RWPE2 (cell line): ENCODE measurements around the gene ST6GALNAC5.

Experiments used
- ATAC-seq: fragments of 200-7000 bp; cut with Tn5 transposase; 3 replicates; pipeline ENCODE4 v1.9.1; 2021; ENCODE audit warnings: low read depth
- DNase-seq: peaks from one replicate; pipeline ENCODE4 v3.0.0-alpha.2; 2020; ENCODE audit warnings: low spot score
- H3K27ac ChIP-seq: fragments of 450-650 bp; 2 replicates; pipeline ENCODE4 v1.5.1; 2017; ENCODE audit warnings: mild to moderate bottlenecking; ENCODE audit not compliant: poor library complexity, severe bottlenecking
- H3K27me3 ChIP-seq: fragments of 250-450 bp; sonication (Bioruptor Pico); 2 replicates; pipeline ENCODE4 v1.5.1; 2021; ENCODE audit warnings: mild to moderate bottlenecking, moderate library complexity; ENCODE audit not compliant: insufficient read depth, poor library complexity, severe bottlenecking
- H3K36me3 ChIP-seq: fragments of 250-450 bp; sonication (Bioruptor Pico); 2 replicates; pipeline ENCODE4 v1.5.1; 2020; ENCODE audit warnings: low read depth, mild to moderate bottlenecking, moderate library complexity
- H3K4me1 ChIP-seq: fragments of 250-450 bp; sonication (Bioruptor Pico); 2 replicates; pipeline ENCODE4 v1.5.1; 2021; ENCODE audit warnings: mild to moderate bottlenecking, moderate library complexity; ENCODE audit not compliant: insufficient read depth, poor library complexity, severe bottlenecking
- H3K4me3 ChIP-seq: fragments of 250-450 bp; sonication (Bioruptor Pico); 2 replicates; pipeline ENCODE4 v1.5.1; 2021; ENCODE audit warnings: mild to moderate bottlenecking, moderate library complexity; ENCODE audit not compliant: severe bottlenecking
- H3K9me3 ChIP-seq: fragments of 250-450 bp; sonication (Bioruptor Pico); 2 replicates; pipeline ENCODE4 v1.5.1; 2021; ENCODE audit warnings: mild to moderate bottlenecking, moderate library complexity; ENCODE audit not compliant: severe bottlenecking
- TF ChIP-seq, protein P1 (sequence below): fragments of 450-650 bp; IDR thresholded peaks from one replicate; pipeline ENCODE4 v1.5.1; 2017; ENCODE audit warnings: mild to moderate bottlenecking, moderate library complexity; ENCODE audit not compliant: poor library complexity, severe bottlenecking

The ST6GALNAC5 gene

DNA sequence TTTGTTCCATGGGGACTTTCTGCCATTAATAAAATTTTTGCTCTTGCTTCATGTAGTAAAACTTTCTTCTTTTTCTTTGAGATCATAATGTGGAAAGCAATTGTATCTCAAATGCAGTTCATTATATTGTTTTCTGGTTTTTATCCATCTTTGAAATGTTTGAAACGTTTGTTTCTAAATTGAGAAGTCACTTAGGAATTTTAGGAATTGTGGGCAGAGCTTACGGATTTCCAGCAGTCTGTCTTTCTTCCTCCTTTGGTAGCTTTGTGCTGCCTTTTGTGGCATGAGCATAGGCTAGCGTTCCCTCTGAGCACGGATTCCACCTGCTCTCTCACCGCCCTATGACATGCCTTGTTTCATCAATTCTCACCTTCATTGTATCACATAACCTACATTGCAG, 2.9 kb upstream of the ST6GALNAC5 start:
- Histone ChIP-seq H3K27ac (no peak overlapping the region), H3K4me3 (no peak overlapping the region), H3K4me1 (no peaks in the 10 kb centered on the region), H3K36me3 (no peaks in the 10 kb centered on the region), H3K27me3 (peaks cover 56% of the 10 kb centered on the region), H3K9me3 (no peaks in the 10 kb centered on the region)
- DNase-seq = no peak
- TF ChIP-seq, protein P1, sequence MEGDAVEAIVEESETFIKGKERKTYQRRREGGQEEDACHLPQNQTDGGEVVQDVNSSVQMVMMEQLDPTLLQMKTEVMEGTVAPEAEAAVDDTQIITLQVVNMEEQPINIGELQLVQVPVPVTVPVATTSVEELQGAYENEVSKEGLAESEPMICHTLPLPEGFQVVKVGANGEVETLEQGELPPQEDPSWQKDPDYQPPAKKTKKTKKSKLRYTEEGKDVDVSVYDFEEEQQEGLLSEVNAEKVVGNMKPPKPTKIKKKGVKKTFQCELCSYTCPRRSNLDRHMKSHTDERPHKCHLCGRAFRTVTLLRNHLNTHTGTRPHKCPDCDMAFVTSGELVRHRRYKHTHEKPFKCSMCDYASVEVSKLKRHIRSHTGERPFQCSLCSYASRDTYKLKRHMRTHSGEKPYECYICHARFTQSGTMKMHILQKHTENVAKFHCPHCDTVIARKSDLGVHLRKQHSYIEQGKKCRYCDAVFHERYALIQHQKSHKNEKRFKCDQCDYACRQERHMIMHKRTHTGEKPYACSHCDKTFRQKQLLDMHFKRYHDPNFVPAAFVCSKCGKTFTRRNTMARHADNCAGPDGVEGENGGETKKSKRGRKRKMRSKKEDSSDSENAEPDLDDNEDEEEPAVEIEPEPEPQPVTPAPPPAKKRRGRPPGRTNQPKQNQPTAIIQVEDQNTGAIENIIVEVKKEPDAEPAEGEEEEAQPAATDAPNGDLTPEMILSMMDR = no peak
- ATAC-seq = no peak

DNA sequence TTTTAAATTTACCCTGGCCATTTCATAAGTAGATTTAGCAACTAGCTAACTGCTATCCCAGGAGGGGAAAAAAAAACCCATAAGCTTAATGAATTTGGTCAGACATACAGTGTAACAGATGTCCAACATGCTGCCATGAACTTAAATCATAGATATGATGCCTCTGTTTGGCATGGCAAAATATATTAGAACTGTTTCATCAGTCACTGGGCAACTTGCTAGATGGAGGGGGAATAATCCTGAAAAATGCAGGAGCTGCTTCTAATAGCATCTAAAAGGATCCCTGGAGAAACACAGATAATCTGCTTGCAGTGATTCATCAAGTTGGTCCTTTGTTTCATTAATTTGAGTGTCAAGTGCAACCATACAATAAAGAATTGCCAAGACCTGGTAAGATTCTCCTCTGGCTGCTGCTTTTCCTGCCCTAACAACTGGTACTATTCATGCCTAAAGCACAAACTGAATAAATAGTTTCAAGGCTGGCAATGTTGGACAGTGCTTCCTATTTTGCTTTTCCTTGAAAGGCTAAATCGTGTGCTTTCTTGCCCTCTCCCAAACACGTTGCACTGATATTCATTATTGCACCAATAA, 1.5 kb upstream of the ST6GALNAC5 start:
- TF ChIP-seq, protein P1 = no peak
- Histone ChIP-seq H3K4me3 (no peak overlapping the region), H3K9me3 (no peaks in the 10 kb centered on the region), H3K27ac (no peak overlapping the region), H3K36me3 (no peaks in the 10 kb centered on the region), H3K27me3 (peaks cover 70% of the 10 kb centered on the region), H3K4me1 (no peaks in the 10 kb centered on the region)
- DNase-seq = no peak
- no peak for ATAC-seq

DNA sequence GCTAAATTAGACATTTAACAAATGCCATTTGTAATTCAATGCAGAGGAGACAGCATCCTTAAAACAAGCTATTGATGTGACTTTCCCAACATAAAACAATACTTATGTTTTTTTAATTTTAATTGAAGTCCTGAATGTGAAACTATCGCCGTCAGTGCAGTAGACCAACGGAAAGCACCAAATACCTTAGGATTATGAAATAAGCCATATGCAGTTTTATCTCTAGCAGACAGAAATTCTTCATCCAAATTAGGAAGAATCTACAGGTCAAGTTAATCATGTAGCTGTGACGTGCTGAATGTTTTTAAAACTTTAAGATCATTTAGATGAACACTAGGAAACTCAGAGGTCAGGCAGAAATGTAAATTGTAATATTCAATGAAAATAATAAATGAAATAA, 714 bp upstream of the ST6GALNAC5 start:
- Histone ChIP-seq H3K36me3 (no peaks in the 10 kb centered on the region), H3K27me3 (peaks cover 73% of the 10 kb centered on the region), H3K27ac (no peak overlapping the region), H3K4me3 (no peak overlapping the region), H3K9me3 (no peaks in the 10 kb centered on the region), H3K4me1 (no peaks in the 10 kb centered on the region)
- TF ChIP-seq, protein P1 = no peak
- no peak for ATAC-seq
- no peak for DNase-seq

GRCh38 chr1:76868154-76868882, 1.0 kb downstream of the ST6GALNAC5 start:
- no peak overlapping the region for H3K27ac ChIP-seq
- H3K9me3 ChIP-seq = no peaks in the 10 kb centered on the region
- ATAC-seq = peak; percentile 75
- no peaks in the 10 kb centered on the region for H3K4me1 ChIP-seq
- peaks cover 73% of the 10 kb centered on the region for H3K27me3 ChIP-seq
- TF ChIP-seq, protein P1 = no peak
- no peaks in the 10 kb centered on the region for H3K36me3 ChIP-seq
- H3K4me3 ChIP-seq = peak overlapping the region; percentile 18
- DNase-seq = no peak

- TF ChIP-seq, protein P1 = no peak
- Histone ChIP-seq H3K27me3 (peaks cover 71% of the 10 kb centered on the region), H3K36me3 (no peaks in the 10 kb centered on the region), H3K4me3 (no peak overlapping the region), H3K4me1 (no peaks in the 10 kb centered on the region), H3K9me3 (no peaks in the 10 kb centered on the region), H3K27ac (no peak overlapping the region)
- DNase-seq = no peak
- ATAC-seq = peak; percentile 6; the same call in 1 of the 3 replicates
These were observed 1.6 kb downstream of the ST6GALNAC5 start for GRCh38 chr1:76868916-76869315.
